Activated naive CD8-positive, alpha-beta T cell treated with anti-CD3 and anti-CD28 coated beads, Interleukin-2, amount 10 ng/mL, durations not matched to agents 7 days and 5 days (primary cell): ENCODE measurements around the gene TRIM24. TPM values are rescaled to one million over a fixed set of nuclear protein-coding genes. Genes with fewer than 3 reads are reported as not detected.

Experiments used
- ATAC-seq: fragments of 150-1000 bp; cut with Tn5 transposase; one replicate; pipeline ENCODE4 v1.10.0; 2021; ENCODE audit warnings: low read depth, moderate library complexity
- POLR2A ChIA-PET: fragments of 350-600 bp; sonication (Branson Sonifier 250); formaldehyde crosslinking; loops from one replicate; lab custom pipeline; 2021; ENCODE audit warnings: antibody characterized with exemption; lab: Charles Lee
- DNase-seq: peaks from one replicate; pipeline ENCODE4 v3.0.0; 2021
- H3K27ac Mint-ChIP-seq: one replicate; pipeline ENCODE4 v1.8.0; 2022; ENCODE audit warnings: mild to moderate bottlenecking, mixed read lengths
- H3K27me3 Mint-ChIP-seq: one replicate; pipeline ENCODE4 v1.8.0; 2022; ENCODE audit warnings: mild to moderate bottlenecking, moderate library complexity, mixed read lengths
- H3K36me3 Mint-ChIP-seq: one replicate; pipeline ENCODE4 v1.8.0; 2021; ENCODE audit warnings: mild to moderate bottlenecking, mixed read lengths
- H3K4me1 Mint-ChIP-seq: one replicate; pipeline ENCODE4 v1.8.0; 2021; ENCODE audit warnings: mixed read lengths
- H3K4me3 Mint-ChIP-seq: one replicate; pipeline ENCODE4 v1.8.0; 2022; ENCODE audit warnings: mild to moderate bottlenecking, moderate library complexity, mixed read lengths
- H3K9me3 Mint-ChIP-seq: one replicate; pipeline ENCODE4 v1.8.0; 2021; ENCODE audit warnings: mixed read lengths
- total RNA-seq, 2 experiments: library from RNA; stranded (reverse); gene quantifications; one replicate each; pipeline ENCODE4 v1.2.3, GENCODE V29; 2021

The TRIM24 gene
- total RNA-seq, 2 experiments from 2014 or later, result 22.6 to 22.8 TPM

GRCh38 chr7:138565071-138565450 is 105.0 kb downstream of the TRIM24 start:
- Mint-ChIP-seq H3K4me1 (no peaks in the 10 kb centered on the region), H3K27me3 (no peaks in the 10 kb centered on the region), H3K36me3 (peaks cover 86% of the 10 kb centered on the region), H3K27ac (no peak overlapping the region), H3K9me3 (peaks cover 26% of the 10 kb centered on the region), H3K4me3 (no peak overlapping the region)
- POLR2A ChIA-PET, result no interaction called here
- no peak for ATAC-seq
- no peak for DNase-seq

GRCh38 chr7:138565451-138566114 is 105.5 kb downstream of the TRIM24 start:
- Mint-ChIP-seq H3K27me3 (no peaks in the 10 kb centered on the region), H3K36me3 (peaks cover 85% of the 10 kb centered on the region), H3K9me3 (peaks cover 24% of the 10 kb centered on the region), H3K27ac (no peak overlapping the region), H3K4me3 (no peak overlapping the region), H3K4me1 (no peaks in the 10 kb centered on the region)
- DNase-seq (no peak), ATAC-seq (no peak)
- POLR2A ChIA-PET, result no interaction called here

- H3K4me3 Mint-ChIP-seq, result no peak overlapping the region
- peaks cover 16% of the 10 kb centered on the region for H3K9me3 Mint-ChIP-seq
- no peaks in the 10 kb centered on the region for H3K27me3 Mint-ChIP-seq
- peaks cover 68% of the 10 kb centered on the region for H3K36me3 Mint-ChIP-seq
- ATAC-seq (no peak), DNase-seq (no peak)
- no peaks in the 10 kb centered on the region for H3K4me1 Mint-ChIP-seq
- POLR2A ChIA-PET, result no interaction called here
- H3K27ac Mint-ChIP-seq, result no peak overlapping the region
Observed at GRCh38 chr7:138568655-138569054, 108.6 kb downstream of the TRIM24 start.

- no peak for DNase-seq
- no peak overlapping the region for H3K4me3 Mint-ChIP-seq
- H3K27ac Mint-ChIP-seq, result no peak overlapping the region
- no peaks in the 10 kb centered on the region for H3K4me1 Mint-ChIP-seq
- H3K36me3 Mint-ChIP-seq, result peaks cover 68% of the 10 kb centered on the region
- peaks cover 10% of the 10 kb centered on the region for H3K9me3 Mint-ChIP-seq
- POLR2A ChIA-PET, result no interaction called here
- H3K27me3 Mint-ChIP-seq, result no peaks in the 10 kb centered on the region
- no peak for ATAC-seq
Observed at GRCh38 chr7:138569418-138569817, 109.4 kb downstream of the TRIM24 start.

- ATAC-seq (no peak), DNase-seq (no peak)
- peaks cover under 1% of the 10 kb centered on the region for H3K9me3 Mint-ChIP-seq
- H3K4me3 Mint-ChIP-seq, result no peak overlapping the region
- H3K36me3 Mint-ChIP-seq, result peaks cover 59% of the 10 kb centered on the region
- POLR2A ChIA-PET, result no interaction called here
- no peaks in the 10 kb centered on the region for H3K4me1 Mint-ChIP-seq
- H3K27ac Mint-ChIP-seq, result no peak overlapping the region
- H3K27me3 Mint-ChIP-seq, result no peaks in the 10 kb centered on the region
Observed at GRCh38 chr7:138570715-138571114, 110.7 kb downstream of the TRIM24 start.

GRCh38 chr7:138573741-138574140 is 113.7 kb downstream of the TRIM24 start:
- POLR2A ChIA-PET, result no interaction called here
- Mint-ChIP-seq H3K9me3 (no peaks in the 10 kb centered on the region), H3K36me3 (peaks cover 55% of the 10 kb centered on the region), H3K27ac (no peak overlapping the region), H3K4me3 (no peak overlapping the region), H3K4me1 (no peaks in the 10 kb centered on the region), H3K27me3 (no peaks in the 10 kb centered on the region)
- ATAC-seq (no peak), DNase-seq (no peak)

GRCh38 chr7:138575897-138576428 is 115.9 kb downstream of the TRIM24 start:
- Mint-ChIP-seq H3K4me1 (no peaks in the 10 kb centered on the region), H3K27ac (no peak overlapping the region), H3K4me3 (no peak overlapping the region), H3K9me3 (no peaks in the 10 kb centered on the region), H3K27me3 (no peaks in the 10 kb centered on the region), H3K36me3 (peaks cover 49% of the 10 kb centered on the region)
- ATAC-seq (no peak), DNase-seq (no peak)
- POLR2A ChIA-PET, result interaction anchor here (1.1 kb wide), 1 partner anchor 91 kb away, joined by 3 read pairs; no protein-coding TSS in a partner anchor

- POLR2A ChIA-PET, result no interaction called here
- Mint-ChIP-seq H3K9me3 (no peaks in the 10 kb centered on the region), H3K27me3 (no peaks in the 10 kb centered on the region), H3K36me3 (peaks cover 49% of the 10 kb centered on the region), H3K4me1 (no peaks in the 10 kb centered on the region), H3K4me3 (no peak overlapping the region), H3K27ac (no peak overlapping the region)
- ATAC-seq, result no peak
- DNase-seq, result no peak
Observed at GRCh38 chr7:138579136-138579535, 119.1 kb downstream of the TRIM24 start.

- DNase-seq (no peak), ATAC-seq (no peak)
- Mint-ChIP-seq H3K27me3 (no peaks in the 10 kb centered on the region), H3K9me3 (no peaks in the 10 kb centered on the region), H3K27ac (no peak overlapping the region), H3K36me3 (peaks cover 51% of the 10 kb centered on the region), H3K4me3 (no peak overlapping the region), H3K4me1 (no peaks in the 10 kb centered on the region)
- POLR2A ChIA-PET, result no interaction called here
Observed at GRCh38 chr7:138579671-138580070, 119.6 kb downstream of the TRIM24 start.

- DNase-seq, result no peak
- ATAC-seq, result no peak
- H3K27me3 Mint-ChIP-seq, result no peaks in the 10 kb centered on the region
- POLR2A ChIA-PET, result no interaction called here
- no peak overlapping the region for H3K27ac Mint-ChIP-seq
- no peak overlapping the region for H3K4me3 Mint-ChIP-seq
- no peaks in the 10 kb centered on the region for H3K4me1 Mint-ChIP-seq
- H3K9me3 Mint-ChIP-seq, result no peaks in the 10 kb centered on the region
- H3K36me3 Mint-ChIP-seq, result peaks cover 57% of the 10 kb centered on the region
Observed at GRCh38 chr7:138581065-138581464, 121.0 kb downstream of the TRIM24 start.

GRCh38 chr7:138584283-138584682 is 124.2 kb downstream of the TRIM24 start:
- Mint-ChIP-seq H3K4me1 (no peaks in the 10 kb centered on the region), H3K9me3 (no peaks in the 10 kb centered on the region), H3K27me3 (no peaks in the 10 kb centered on the region), H3K36me3 (peaks cover 55% of the 10 kb centered on the region), H3K4me3 (no peak overlapping the region), H3K27ac (no peak overlapping the region)
- no peak for ATAC-seq
- POLR2A ChIA-PET, result no interaction called here
- DNase-seq, result no peak

GRCh38 chr7:138584696-138585095 is 124.6 kb downstream of the TRIM24 start:
- no peak overlapping the region for H3K4me3 Mint-ChIP-seq
- no peaks in the 10 kb centered on the region for H3K4me1 Mint-ChIP-seq
- POLR2A ChIA-PET, result no interaction called here
- H3K9me3 Mint-ChIP-seq, result no peaks in the 10 kb centered on the region
- peaks cover 51% of the 10 kb centered on the region for H3K36me3 Mint-ChIP-seq
- no peak for DNase-seq
- H3K27me3 Mint-ChIP-seq, result no peaks in the 10 kb centered on the region
- no peak for ATAC-seq
- H3K27ac Mint-ChIP-seq, result no peak overlapping the region

GRCh38 chr7:138585283-138585993 is 125.4 kb downstream of the TRIM24 start:
- Mint-ChIP-seq H3K9me3 (no peaks in the 10 kb centered on the region), H3K27ac (no peak overlapping the region), H3K27me3 (no peaks in the 10 kb centered on the region), H3K36me3 (peaks cover 48% of the 10 kb centered on the region), H3K4me1 (no peaks in the 10 kb centered on the region), H3K4me3 (no peak overlapping the region)
- DNase-seq (no peak), ATAC-seq (no peak)
- POLR2A ChIA-PET, result no interaction called here

GRCh38 chr7:138587485-138587884 is 127.4 kb downstream of the TRIM24 start:
- Mint-ChIP-seq H3K27ac (no peak overlapping the region), H3K27me3 (no peaks in the 10 kb centered on the region), H3K4me1 (no peaks in the 10 kb centered on the region), H3K9me3 (no peaks in the 10 kb centered on the region), H3K36me3 (peaks cover 41% of the 10 kb centered on the region), H3K4me3 (no peak overlapping the region)
- POLR2A ChIA-PET, result no interaction called here
- no peak for ATAC-seq
- DNase-seq, result no peak
